Measurements from ENCODE around the gene NEBL.

DNA sequence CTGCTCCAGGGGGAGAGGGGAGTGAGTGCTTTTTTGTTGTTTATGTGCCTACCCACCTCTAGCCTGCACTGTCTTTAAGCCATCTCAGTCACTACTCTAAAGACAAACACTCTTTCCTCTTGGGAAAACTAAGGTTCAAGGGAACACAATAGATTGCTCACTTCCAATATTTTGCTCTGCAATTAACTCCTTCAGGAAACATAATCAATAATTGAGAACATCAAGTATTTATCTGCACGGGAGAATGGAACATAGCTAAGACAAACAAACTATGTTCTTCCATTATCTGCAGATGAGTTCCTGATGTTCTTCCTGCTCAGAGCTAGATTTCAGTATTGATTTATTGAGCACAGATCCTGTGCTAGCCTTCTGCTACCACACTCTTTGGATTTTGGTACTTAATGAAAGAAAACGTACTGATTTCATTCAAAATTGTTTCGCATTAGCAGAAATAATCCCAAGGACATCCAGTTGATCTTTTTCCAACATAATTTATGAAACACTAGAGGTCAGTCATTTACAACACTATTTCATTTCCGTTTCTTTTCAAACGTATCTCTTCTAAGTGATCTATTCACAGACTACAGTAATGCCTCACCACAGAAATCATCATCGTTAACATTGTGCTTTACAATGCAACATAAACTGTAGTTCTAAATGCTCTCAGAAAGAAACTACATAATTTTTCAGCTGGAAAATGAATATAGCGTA lies 8.3 kb downstream of the NEBL start:
- TF ChIP-seq CTCF (IDR thresholded peaks at IDR 0.05) (peak; percentile 21), ZFX (IDR thresholded peaks at IDR 0.05; ENCODE audit: borderline replicate concordance) (no peak)
